CD4-positive, alpha-beta T cell (primary cell): Measurements from ENCODE around the gene PUSL1. TPM values are rescaled to one million over a fixed set of nuclear protein-coding genes. Genes with fewer than 3 reads are reported as not detected.

ENCODE experiments used
- ATAC-seq: fragments of 200-7000 bp; cut with Tn5 transposase; one replicate; pipeline ENCODE4 v1.10.0; 2022; ENCODE audit warnings: mild to moderate bottlenecking; ENCODE audit not compliant: poor library complexity
- CTCF ChIA-PET: fragments of 350-600 bp; sonication (Branson Sonifier 250); formaldehyde crosslinking; loops from one replicate; lab custom pipeline; 2021; ENCODE audit warnings: antibody characterized with exemption, inconsistent platforms; lab: Charles Lee
- POLR2A ChIA-PET: fragments of 350-600 bp; sonication (Branson Sonifier 250); formaldehyde crosslinking; loops from one replicate; lab custom pipeline; 2021; ENCODE audit warnings: antibody characterized with exemption, inconsistent platforms; lab: Charles Lee
- DNase-seq, 14 experiments: peaks; one replicate each; pipeline ENCODE4 v3.0.0-alpha.2; 2013 to 2020; ENCODE audit warnings: mixed read lengths in 2 of 14
- H3K27ac ChIP-seq, 2 donors: one replicate each; pipeline versions ENCODE4 v1.5.1 to v1.7.0; 2013; ENCODE audit warnings: low read length in 2 of 2, low read depth in 1 of 2, mild to moderate bottlenecking in 1 of 2
- H3K27me3 ChIP-seq, 2 experiments: 1 replicate in 1 of 2; 2 replicates in 1 of 2; pipeline versions ENCODE4 v1.6.1 to v1.7.0; 2013; ENCODE audit warnings: low read length in 2 of 2, control low read depth in 1 of 2, mild to moderate bottlenecking in 1 of 2, moderate library complexity in 1 of 2; ENCODE audit not compliant: insufficient read depth in 2 of 2, control insufficient read depth in 1 of 2
- H3K36me3 ChIP-seq: one replicate; pipeline ENCODE4 v1.6.1; 2013; ENCODE audit warnings: low read length, control low read depth; ENCODE audit not compliant: insufficient read depth
- H3K4me1 ChIP-seq: one replicate; pipeline ENCODE4 v1.6.1; 2013; ENCODE audit warnings: low read length, control low read depth; ENCODE audit not compliant: insufficient read depth
- H3K4me3 ChIP-seq: one replicate; pipeline ENCODE4 v1.5.1; 2013; ENCODE audit warnings: mild to moderate bottlenecking, low read length, moderate library complexity
- H3K9me3 ChIP-seq, 2 experiments: 1 replicate in 1 of 2; 2 replicates in 1 of 2; pipeline versions ENCODE4 v1.6.1 to v1.7.0; 2013; ENCODE audit warnings: low read length in 2 of 2, mild to moderate bottlenecking in 2 of 2, control low read depth in 1 of 2, moderate library complexity in 1 of 2; ENCODE audit not compliant: control insufficient read depth in 1 of 2, insufficient read depth in 1 of 2
- H3K27ac Mint-ChIP-seq: one replicate; pipeline ENCODE4 v1.8.0; 2020; ENCODE audit warnings: mixed read lengths
- H3K27me3 Mint-ChIP-seq: one replicate; pipeline ENCODE4 v1.8.0; 2021; ENCODE audit warnings: mixed read lengths
- H3K36me3 Mint-ChIP-seq: one replicate; pipeline ENCODE4 v1.8.0; 2021; ENCODE audit warnings: low read depth, mixed read lengths
- H3K4me1 Mint-ChIP-seq: one replicate; pipeline ENCODE4 v1.8.0; 2021; ENCODE audit warnings: low read depth, mixed read lengths
- H3K4me3 Mint-ChIP-seq: one replicate; pipeline ENCODE4 v1.8.0; 2020; ENCODE audit warnings: mild to moderate bottlenecking, mixed read lengths
- H3K9me3 Mint-ChIP-seq: one replicate; pipeline ENCODE4 v1.8.0; 2020; ENCODE audit warnings: mixed read lengths
- CTCF ChIP-seq: fragments of 200-600 bp; IDR thresholded peaks from one replicate; pipeline ENCODE4 v1.8.0; 2022; ENCODE audit warnings: antibody characterized with exemption, mild to moderate bottlenecking
- intact Hi-C, 2 experiments: fragments of 100-400 bp; cut with DNase I in 1 of 2; cut with micrococcal nuclease in 1 of 2; formaldehyde crosslinking; loops; one replicate each; pipeline versions ENCODE4 v1.15.1 to v1.9.0; 2023 to 2025; cut with DNase I, micrococcal nuclease
- total RNA-seq, 174 experiments: library from RNA in 2 of 174; stranded (reverse) in 2 of 174; gene quantifications; one replicate each; pipeline ENCODE4 v1.2.3 and lab custom pipeline; 2021 to 2026

The PUSL1 gene
- total RNA-seq, 2 experiments from 2014 or later: 18.1 to 19.2 TPM

GRCh38 chr1:1330366-1331067 is 22.1 kb downstream of the PUSL1 start:
- H3K36me3 Mint-ChIP-seq: peaks cover 6% of the 10 kb centered on the region
- intact Hi-C loops: no loop called here
- Histone ChIP-seq H3K36me3 (peaks cover 14% of the 10 kb centered on the region), H3K27me3 (no peaks in the 10 kb centered on the region), H3K27ac (no peak overlapping the region), H3K4me1 (peaks cover 20% of the 10 kb centered on the region), H3K9me3 (peaks cover 0 to 5% of the 10 kb centered on the region in 2 experiments), H3K4me3 (no peak overlapping the region)
- H3K27ac Mint-ChIP-seq: no peak overlapping the region
- no peak for TF ChIP-seq CTCF
- no peaks in the 10 kb centered on the region for H3K9me3 Mint-ChIP-seq
- no peak for ATAC-seq
- ChIA-PET CTCF (no interaction called here), POLR2A (no interaction called here)
- peaks cover 9% of the 10 kb centered on the region for H3K4me1 Mint-ChIP-seq
- no peaks in the 10 kb centered on the region for H3K27me3 Mint-ChIP-seq
- H3K4me3 Mint-ChIP-seq: no peak overlapping the region
- no peak for DNase-seq

DNA sequence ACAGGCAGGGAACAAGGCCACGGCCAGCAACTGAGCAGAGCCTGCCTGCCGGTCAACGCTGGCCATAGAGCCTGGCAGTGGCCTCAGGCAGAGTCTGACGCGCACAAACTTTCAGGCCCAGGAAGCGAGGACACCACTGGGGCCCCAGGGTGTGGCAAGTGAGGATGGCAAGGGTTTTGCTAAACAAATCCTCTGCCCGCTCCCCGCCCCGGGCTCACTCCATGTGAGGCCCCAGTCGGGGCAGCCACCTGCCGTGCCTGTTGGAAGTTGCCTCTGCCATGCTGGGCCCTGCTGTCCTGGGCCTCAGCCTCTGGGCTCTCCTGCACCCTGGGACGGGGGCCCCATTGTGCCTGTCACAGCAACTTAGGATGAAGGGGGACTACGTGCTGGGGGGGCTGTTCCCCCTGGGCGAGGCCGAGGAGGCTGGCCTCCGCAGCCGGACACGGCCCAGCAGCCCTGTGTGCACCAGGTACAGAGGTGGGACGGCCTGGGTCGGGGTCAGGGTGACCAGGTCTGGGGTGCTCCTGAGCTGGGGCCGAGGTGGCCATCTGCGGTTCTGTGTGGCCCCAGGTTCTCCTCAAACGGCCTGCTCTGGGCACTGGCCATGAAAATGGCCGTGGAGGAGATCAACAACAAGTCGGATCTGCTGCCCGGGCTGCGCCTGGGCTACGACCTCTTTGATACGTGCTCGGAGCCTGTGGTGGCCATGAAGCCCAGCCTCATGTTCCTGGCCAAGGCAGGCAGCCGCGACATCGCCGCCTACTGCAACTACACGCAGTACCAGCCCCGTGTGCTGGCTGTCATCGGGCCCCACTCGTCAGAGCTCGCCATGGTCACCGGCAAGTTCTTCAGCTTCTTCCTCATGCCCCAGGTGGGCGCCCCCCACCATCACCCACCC is 22.9 kb downstream of the PUSL1 start, which contains the start of gene TAS1R3:
Gene TAS1R3, plus strand, starts transcription at position 213 of the 898 bp plus-strand sequence. Its CDS starts 66 bp downstream, at position 279.
- Histone ChIP-seq H3K9me3 (peaks cover 0 to 5% of the 10 kb centered on the region in 2 experiments), H3K4me1 (peaks cover 12% of the 10 kb centered on the region), H3K36me3 (peaks cover 14% of the 10 kb centered on the region), H3K27ac (no peak within 1 kb of the TSS), H3K4me3 (no peak within 1 kb of the TSS), H3K27me3 (no peaks in the 10 kb centered on the region)
- Mint-ChIP-seq H3K36me3 (peaks cover under 1% of the 10 kb centered on the region), H3K27me3 (no peaks in the 10 kb centered on the region), H3K4me1 (peaks cover 1% of the 10 kb centered on the region), H3K9me3 (no peaks in the 10 kb centered on the region), H3K4me3 (no peak within 1 kb of the TSS), H3K27ac (no peak within 1 kb of the TSS)
- intact Hi-C loops: no loop called here
- no peak for ATAC-seq
- CTCF ChIA-PET: interaction anchor here (0.6 kb wide), 1 partner anchor 308 kb away, joined by 3 read pairs; no protein-coding TSS in a partner anchor
- DNase-seq: no peak
- no peak for TF ChIP-seq CTCF
- POLR2A ChIA-PET: no interaction called here

- Mint-ChIP-seq H3K27ac (no peak overlapping the region), H3K4me1 (no peaks in the 10 kb centered on the region), H3K36me3 (no peaks in the 10 kb centered on the region), H3K4me3 (no peak overlapping the region), H3K27me3 (no peaks in the 10 kb centered on the region), H3K9me3 (no peaks in the 10 kb centered on the region)
- CTCF ChIA-PET: interaction anchor here (0.6 kb wide), 1 partner anchor 307 kb away, joined by 3 read pairs; no protein-coding TSS in a partner anchor
- DNase-seq: no peak
- Histone ChIP-seq H3K36me3 (peaks cover 12% of the 10 kb centered on the region), H3K9me3 (peaks cover 0 to 5% of the 10 kb centered on the region in 2 experiments), H3K27ac (no peak overlapping the region), H3K27me3 (no peaks in the 10 kb centered on the region), H3K4me3 (no peak overlapping the region), H3K4me1 (peaks cover 5% of the 10 kb centered on the region)
- TF ChIP-seq CTCF: no peak
- intact Hi-C loops: no loop called here
- POLR2A ChIA-PET: no interaction called here
- ATAC-seq: no peak
These were observed 23.8 kb downstream of the PUSL1 start for GRCh38 chr1:1332031-1332755.
